Body of pancreas (tissue), 4 donors: ENCODE measurements around the gene SCN8A. TPM values are rescaled to one million over a fixed set of nuclear protein-coding genes. Genes with fewer than 3 reads are reported as not detected.

ENCODE experiments used
- ATAC-seq: fragments of 150-250 bp; one replicate; pipeline ENCODE4 v1.9.1; 2016
- DNase-seq, 4 donors: peaks; one replicate each; pipeline ENCODE4 v3.0.0-alpha.2; 2019
- H3K27ac ChIP-seq, 4 donors: fragments of 200-600 bp; sonication (generic); 1 replicate in 3 of 4; 2 replicates in 1 of 4; pipeline versions ENCODE4 v1.5.1 to v1.6.1; 2016 to 2019; ENCODE audit warnings: mild to moderate bottlenecking in 1 of 4, mixed read lengths in 1 of 4, moderate library complexity in 1 of 4
- H3K27me3 ChIP-seq, 2 donors: fragments of 200-600 bp; sonication (generic); one replicate each; pipeline ENCODE4 v1.6.0; 2016; ENCODE audit warnings: mild to moderate bottlenecking in 1 of 2
- H3K36me3 ChIP-seq, 2 donors: fragments of 200-600 bp; sonication (generic); replicated peaks in 1 of 2; 2 replicates each; pipeline ENCODE4 v1.5.1; 2016; ENCODE audit warnings: low read depth in 2 of 2; ENCODE audit not compliant: insufficient read depth in 1 of 2
- H3K4me1 ChIP-seq: fragments of 200-600 bp; sonication (generic); one replicate; pipeline ENCODE4 v1.6.0; 2016
- H3K4me3 ChIP-seq, 2 donors: fragments of 200-600 bp; sonication (generic); 1 replicate in 1 of 2; 2 replicates in 1 of 2; pipeline ENCODE4 v1.5.1; 2016 to 2019
- H3K9me3 ChIP-seq, 3 donors: fragments of 200-600 bp; sonication (generic); 1 replicate in 2 of 3; 2 replicates in 1 of 3; pipeline ENCODE4 v1.5.1; 2016
- POLR2A ChIP-seq, 3 donors: fragments of 450-650 bp; IDR thresholded peaks; one replicate each; pipeline ENCODE4 v1.6.1; 2016; ENCODE audit warnings: antibody characterized with exemption in 3 of 3, mild to moderate bottlenecking in 2 of 3
- WGBS, 2 donors: methylation state at CpG; one replicate each; pipeline ENCODE4 v1.1.5; 2017; 5-methylcytosine and 5-hydroxymethylcytosine counted together
- intact Hi-C: fragments of 100-400 bp; cut with DNase I; formaldehyde crosslinking; loops from one replicate; pipeline ENCODE4 v1.15.1; 2023
- total RNA-seq, 2 donors: library from RNA; depleted of rRNA; stranded (reverse); fragments of >200 nt; gene quantifications; one replicate each; pipeline ENCODE4 v1.1.0, GENCODE V29; 2016
- TF ChIP-seq, protein P1 (sequence below), 7 experiments: fragments of 450-650 bp in 4 of 7; fragments of 200-600 bp in 3 of 7; sonication (generic) in 3 of 7; IDR thresholded peaks; one replicate each; pipeline ENCODE4 v1.5.1; 2016 to 2019; ENCODE audit warnings: antibody characterized with exemption in 7 of 7

Gene SCN8A
- total RNA-seq, 2 donors from 2014 or later, result 4.9 to 11.2 TPM

DNA sequence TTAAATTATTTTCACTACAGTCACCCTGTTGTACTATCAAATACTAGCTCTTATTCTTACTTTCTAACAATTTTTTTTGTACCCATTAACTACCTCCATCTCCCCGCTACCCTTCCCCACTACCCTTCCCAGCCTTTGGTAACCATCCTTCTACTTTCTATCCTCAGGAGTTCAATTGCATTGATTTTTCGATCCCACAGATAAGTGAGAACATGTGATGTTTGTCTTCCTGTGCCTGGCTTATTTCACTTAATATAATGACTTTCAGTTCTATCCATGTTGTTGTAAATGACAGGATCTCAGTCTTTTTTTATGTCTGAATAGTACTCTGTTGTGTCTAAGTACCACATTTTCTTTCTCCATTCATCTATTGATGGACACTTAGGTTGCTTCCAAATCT, 139.7 kb downstream of the SCN8A start:
- ATAC-seq (no peak), DNase-seq (no peak)
- H3K27ac ChIP-seq, result no peak overlapping the region
- WGBS, 2 donors, result 48% methylated on average over 2 of the region's 2 CpGs
- H3K27me3 ChIP-seq, result no peaks in the 10 kb centered on the region
- H3K4me3 ChIP-seq, result no peak overlapping the region
- intact Hi-C loops, result no loop called here
- H3K4me1 ChIP-seq, result no peaks in the 10 kb centered on the region
- no peak for TF ChIP-seq POLR2A (IDR thresholded peaks at IDR 0.05)
- TF ChIP-seq, protein P1, sequence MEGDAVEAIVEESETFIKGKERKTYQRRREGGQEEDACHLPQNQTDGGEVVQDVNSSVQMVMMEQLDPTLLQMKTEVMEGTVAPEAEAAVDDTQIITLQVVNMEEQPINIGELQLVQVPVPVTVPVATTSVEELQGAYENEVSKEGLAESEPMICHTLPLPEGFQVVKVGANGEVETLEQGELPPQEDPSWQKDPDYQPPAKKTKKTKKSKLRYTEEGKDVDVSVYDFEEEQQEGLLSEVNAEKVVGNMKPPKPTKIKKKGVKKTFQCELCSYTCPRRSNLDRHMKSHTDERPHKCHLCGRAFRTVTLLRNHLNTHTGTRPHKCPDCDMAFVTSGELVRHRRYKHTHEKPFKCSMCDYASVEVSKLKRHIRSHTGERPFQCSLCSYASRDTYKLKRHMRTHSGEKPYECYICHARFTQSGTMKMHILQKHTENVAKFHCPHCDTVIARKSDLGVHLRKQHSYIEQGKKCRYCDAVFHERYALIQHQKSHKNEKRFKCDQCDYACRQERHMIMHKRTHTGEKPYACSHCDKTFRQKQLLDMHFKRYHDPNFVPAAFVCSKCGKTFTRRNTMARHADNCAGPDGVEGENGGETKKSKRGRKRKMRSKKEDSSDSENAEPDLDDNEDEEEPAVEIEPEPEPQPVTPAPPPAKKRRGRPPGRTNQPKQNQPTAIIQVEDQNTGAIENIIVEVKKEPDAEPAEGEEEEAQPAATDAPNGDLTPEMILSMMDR (IDR thresholded peaks at IDR 0.05), result no peak
- no peaks in the 10 kb centered on the region for H3K9me3 ChIP-seq
- no peaks in the 10 kb centered on the region for H3K36me3 ChIP-seq

DNA sequence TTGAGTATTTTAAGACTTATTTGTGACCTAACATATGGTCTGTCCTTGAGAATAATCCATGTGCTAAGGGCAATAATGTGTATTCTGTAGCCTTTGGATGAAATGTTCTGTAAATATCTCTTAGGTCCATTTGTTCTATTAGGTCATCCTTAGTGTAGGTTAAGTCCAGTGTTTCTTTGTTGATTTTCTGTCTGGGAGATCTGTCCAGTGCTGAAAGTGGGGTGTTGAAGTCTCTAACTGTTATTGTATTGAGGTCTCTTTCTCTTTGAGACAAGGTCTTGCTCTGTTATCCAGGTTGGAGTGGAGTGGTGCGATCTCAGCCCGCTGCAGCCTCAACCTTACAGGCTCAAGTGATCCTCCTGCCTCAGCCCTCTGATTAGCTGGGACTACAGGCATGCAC, 149.5 kb downstream of the SCN8A start:
- 92 to 96% methylated on average over 2 of the region's 2 CpGs for WGBS, 2 donors
- no peak for ATAC-seq
- H3K9me3 ChIP-seq, result peaks cover 0 to 4% (median 0%) of the 10 kb centered on the region in 3 donors
- H3K27ac ChIP-seq, result no peak overlapping the region
- no peak for TF ChIP-seq POLR2A (IDR thresholded peaks at IDR 0.05)
- TF ChIP-seq, protein P1 (IDR thresholded peaks at IDR 0.05), result no peak
- intact Hi-C loops, result no loop called here
- H3K27me3 ChIP-seq, result no peaks in the 10 kb centered on the region
- DNase-seq, result no peak
- H3K4me1 ChIP-seq, result no peaks in the 10 kb centered on the region
- H3K36me3 ChIP-seq, result no peaks in the 10 kb centered on the region
- H3K4me3 ChIP-seq, result no peak overlapping the region

DNA sequence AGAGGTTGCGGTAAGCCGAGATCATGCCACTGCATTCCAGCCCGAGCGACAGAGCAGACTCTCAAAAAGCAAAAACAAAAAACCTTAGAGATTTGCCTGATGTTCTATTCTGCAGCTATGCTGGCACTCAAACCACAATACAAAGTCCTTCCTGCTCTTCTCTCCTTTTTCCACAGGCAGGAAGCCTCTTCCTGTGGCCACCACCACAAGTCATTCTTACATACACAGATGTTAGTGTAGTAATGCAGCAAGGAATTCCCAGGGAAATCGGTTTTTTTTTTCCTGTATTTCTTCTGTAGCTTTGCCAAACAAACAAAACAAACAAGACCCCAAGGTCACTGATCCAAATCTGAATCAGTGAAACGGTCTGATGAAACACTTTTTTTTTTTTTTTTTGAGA, 153.2 kb downstream of the SCN8A start:
- Histone ChIP-seq H3K36me3 (no peaks in the 10 kb centered on the region), H3K9me3 (peaks cover 0 to 4% (median 0%) of the 10 kb centered on the region in 3 donors), H3K4me1 (peaks cover 10% of the 10 kb centered on the region), H3K4me3 (no peak overlapping the region), H3K27ac (no peak overlapping the region), H3K27me3 (no peaks in the 10 kb centered on the region)
- WGBS, 2 donors, result 61 to 63% methylated on average over 6 of the region's 6 CpGs
- TF ChIP-seq POLR2A (IDR thresholded peaks at IDR 0.05), result no peak
- TF ChIP-seq, protein P1 (IDR thresholded peaks at IDR 0.05), result no peak
- ATAC-seq (no peak), DNase-seq (no peak)
- intact Hi-C loops, result no loop called here

DNA sequence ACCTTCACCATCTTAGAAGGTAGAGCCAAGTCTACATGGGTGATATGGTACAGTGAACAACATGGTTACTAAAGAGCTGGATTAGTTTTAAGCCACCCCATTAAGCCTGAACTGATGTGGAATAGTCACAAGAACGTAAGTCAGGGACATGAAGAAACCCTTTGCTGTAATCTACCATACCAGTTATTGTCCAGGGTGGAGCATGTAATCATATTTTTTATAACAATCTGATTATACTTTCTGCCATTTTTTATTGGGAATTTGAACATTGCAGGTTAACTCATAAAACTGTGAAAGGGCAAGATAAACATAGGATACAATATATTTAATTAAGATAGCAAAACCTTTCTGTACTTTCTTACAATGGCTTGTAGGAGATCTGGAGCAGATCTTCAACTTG, 153.9 kb downstream of the SCN8A start:
- 93 to 100% methylated on average over 1 of the region's 1 CpG for WGBS, 2 donors
- TF ChIP-seq POLR2A (IDR thresholded peaks at IDR 0.05), result no peak
- TF ChIP-seq, protein P1 (IDR thresholded peaks at IDR 0.05), result no peak
- no peak overlapping the region for H3K4me3 ChIP-seq
- ATAC-seq (no peak), DNase-seq (no peak)
- peaks cover 10% of the 10 kb centered on the region for H3K4me1 ChIP-seq
- no peaks in the 10 kb centered on the region for H3K27me3 ChIP-seq
- peaks cover 0 to 4% (median 0%) of the 10 kb centered on the region in 3 donors for H3K9me3 ChIP-seq
- no peak overlapping the region for H3K27ac ChIP-seq
- intact Hi-C loops, result no loop called here
- no peaks in the 10 kb centered on the region for H3K36me3 ChIP-seq

DNA sequence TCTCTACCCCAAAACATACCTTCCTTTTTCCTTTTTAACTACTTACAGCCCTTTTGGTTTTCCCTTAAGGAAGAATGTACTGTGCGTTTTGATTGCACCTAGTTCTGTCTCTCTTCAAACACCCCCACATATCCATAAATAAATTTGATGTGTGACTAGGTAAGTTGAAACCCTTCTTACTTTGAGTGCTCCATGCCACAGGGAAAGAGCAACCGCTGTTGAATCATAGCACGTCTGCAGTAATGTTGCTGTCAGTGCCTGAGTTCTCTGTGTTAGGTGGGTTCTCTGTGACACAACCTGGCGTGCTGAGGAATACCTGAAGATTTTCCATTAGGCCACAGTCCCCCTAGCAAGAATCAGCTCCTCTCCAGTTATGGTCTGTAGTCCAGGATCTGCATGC, 155.4 kb downstream of the SCN8A start:
- DNase-seq (no peak), ATAC-seq (no peak)
- H3K4me1 ChIP-seq, result peaks cover 12% of the 10 kb centered on the region
- H3K36me3 ChIP-seq, result no peaks in the 10 kb centered on the region
- TF ChIP-seq, protein P1 (IDR thresholded peaks at IDR 0.05), result no peak
- TF ChIP-seq POLR2A (IDR thresholded peaks at IDR 0.05), result no peak
- no peak overlapping the region for H3K4me3 ChIP-seq
- 90 to 95% methylated on average over 4 of the region's 4 CpGs for WGBS, 2 donors
- H3K27ac ChIP-seq, result no peak overlapping the region
- intact Hi-C loops, result no loop called here
- no peaks in the 10 kb centered on the region for H3K27me3 ChIP-seq
- no peaks in the 10 kb centered on the region for H3K9me3 ChIP-seq
